Right lobe of liver (tissue), 6 donors: ENCODE results near the gene PTPDC1. TPM values are rescaled to one million over a fixed set of nuclear protein-coding genes. Genes with fewer than 3 reads are reported as not detected.

Experiments used
- ATAC-seq, 4 donors: fragments of 200-7000 bp; cut with Tn5 transposase; one replicate each; pipeline ENCODE4 v1.9.1; 2020; ENCODE audit warnings: mild to moderate bottlenecking in 4 of 4, moderate library complexity in 4 of 4
- DNase-seq, 3 donors: peaks; one replicate each; pipeline ENCODE4 v3.0.0-alpha.2; 2020
- H3K27ac ChIP-seq, 3 donors: fragments of 200-600 bp; one replicate each; pipeline ENCODE4 v1.8.0; 2022
- H3K27me3 ChIP-seq, 2 donors: fragments of 200-600 bp; one replicate each; pipeline ENCODE4 v1.8.0; 2022
- H3K36me3 ChIP-seq, 4 donors: fragments of 200-600 bp; sonication (generic) in 1 of 4; one replicate each; pipeline versions ENCODE4 v1.5.1 to v1.8.0; 2017 to 2022; ENCODE audit warnings: control low read depth in 1 of 4
- H3K4me1 ChIP-seq, 4 donors: fragments of 200-600 bp; sonication (generic) in 1 of 4; one replicate each; pipeline versions ENCODE4 v1.5.1 to v1.8.0; 2017 to 2022; ENCODE audit warnings: control low read depth in 1 of 4
- H3K4me3 ChIP-seq, 3 donors: fragments of 200-600 bp; one replicate each; pipeline ENCODE4 v1.8.0; 2022
- H3K9me3 ChIP-seq, 4 donors: fragments of 200-600 bp; sonication (generic) in 1 of 4; one replicate each; pipeline versions ENCODE4 v1.5.1 to v1.8.0; 2017 to 2022; ENCODE audit warnings: control low read depth in 1 of 4
- CTCF ChIP-seq, 4 donors: fragments of 200-600 bp in 3 of 4; fragments of 450-650 bp in 1 of 4; IDR thresholded peaks; one replicate each; pipeline versions ENCODE4 v1.5.1 to v1.8.0; 2016 to 2022; ENCODE audit warnings: antibody characterized with exemption in 4 of 4, mild to moderate bottlenecking in 2 of 4
- POLR2A ChIP-seq: fragments of 450-650 bp; IDR thresholded peaks from one replicate; pipeline ENCODE4 v1.6.1; 2017; ENCODE audit warnings: antibody characterized with exemption, mild to moderate bottlenecking
- WGBS: methylation state at CpG from one replicate; pipeline ENCODE4 v1.1.6; 2018; ENCODE audit warnings: low coverage, low lambda C conversion rate; ENCODE audit not compliant: insufficient coverage; ENCODE audit errors: missing lambda C conversion rate; 5-methylcytosine and 5-hydroxymethylcytosine counted together
- intact Hi-C, 2 donors: fragments of 100-400 bp; cut with DNase I; formaldehyde crosslinking; loops; one replicate each; pipeline versions ENCODE4 v1.11.2 to v1.14.1; 2022
- total RNA-seq, 6 experiments: library from RNA; depleted of rRNA in 2 of 6; stranded (reverse); fragments of >200 nt in 2 of 6; fragmentation: NEBNext Ultra II Directional in 3 of 6; extraction: Animal tissue kit (Norgen Biotek cat#: 25700) in 3 of 6; gene quantifications; one replicate each; pipeline versions ENCODE4 v1.1.0 to v1.2.4, GENCODE V29; 2016 to 2023
- donor health status: DM: no; HTN: yes; CAD: no.
- donor health status: DM: no; HTN: no; CAD: no.
- donor health status: DM: no; HTN: no; CAD: no.
- donor health status: DM: no; HTN: yes; CAD: no.
- donor health status: DM: no; HTN: yes; CAD: no.

Gene PTPDC1
- total RNA-seq, 6 experiments from 2014 or later = 0.86 to 3.3 (median 1.8) TPM

- no peak for TF ChIP-seq POLR2A
- TF ChIP-seq CTCF (IDR thresholded peaks at IDR 0.05) = no peak
- DNase-seq = no peak
- ATAC-seq = no peak
- Histone ChIP-seq H3K27me3 (no peaks in the 10 kb centered on the region), H3K36me3 (no peaks in the 10 kb centered on the region), H3K9me3 (no peaks in the 10 kb centered on the region), H3K27ac (no peak overlapping the region), H3K4me3 (no peak overlapping the region), H3K4me1 (no peaks in the 10 kb centered on the region)
- intact Hi-C loops = no loop called here
- 47% methylated on average over 2 of the region's 2 CpGs for WGBS
Observed at GRCh38 chr9:94144394-94144793, 60.1 kb downstream of the PTPDC1 start.

- intact Hi-C loops = no loop called here
- no peaks in the 10 kb centered on the region for H3K4me1 ChIP-seq
- WGBS = 54% methylated on average over 5 of the region's 5 CpGs
- H3K4me3 ChIP-seq = no peak overlapping the region
- DNase-seq (no peak), ATAC-seq (no peak)
- H3K36me3 ChIP-seq = no peaks in the 10 kb centered on the region
- TF ChIP-seq POLR2A (no peak), CTCF (IDR thresholded peaks at IDR 0.05) (no peak)
- no peaks in the 10 kb centered on the region for H3K9me3 ChIP-seq
- no peak overlapping the region for H3K27ac ChIP-seq
- no peaks in the 10 kb centered on the region for H3K27me3 ChIP-seq
Observed at GRCh38 chr9:94145640-94146039, 61.4 kb downstream of the PTPDC1 start.

GRCh38 chr9:94147776-94148175 is 63.5 kb downstream of the PTPDC1 start:
- H3K27me3 ChIP-seq = no peaks in the 10 kb centered on the region
- 70% methylated on average over 4 of the region's 13 CpGs for WGBS
- intact Hi-C loops = no loop called here
- no peak overlapping the region for H3K4me3 ChIP-seq
- no peak for TF ChIP-seq CTCF (IDR thresholded peaks at IDR 0.05)
- TF ChIP-seq POLR2A = no peak
- H3K4me1 ChIP-seq = no peaks in the 10 kb centered on the region
- no peaks in the 10 kb centered on the region for H3K9me3 ChIP-seq
- H3K27ac ChIP-seq = no peak overlapping the region
- ATAC-seq (no peak), DNase-seq (no peak)
- no peaks in the 10 kb centered on the region for H3K36me3 ChIP-seq

- no peak for DNase-seq
- Histone ChIP-seq H3K4me1 (no peaks in the 10 kb centered on the region), H3K27me3 (no peaks in the 10 kb centered on the region), H3K36me3 (no peaks in the 10 kb centered on the region), H3K27ac (no peak overlapping the region), H3K9me3 (no peaks in the 10 kb centered on the region), H3K4me3 (no peak overlapping the region)
- 80% methylated on average over 2 of the region's 5 CpGs for WGBS
- no peak for ATAC-seq
- TF ChIP-seq POLR2A = no peak
- no peak for TF ChIP-seq CTCF (IDR thresholded peaks at IDR 0.05)
- intact Hi-C loops = no loop called here
Observed at GRCh38 chr9:94148419-94148818, 64.2 kb downstream of the PTPDC1 start.

- DNase-seq = no peak
- Histone ChIP-seq H3K27ac (no peak overlapping the region), H3K36me3 (no peaks in the 10 kb centered on the region), H3K27me3 (no peaks in the 10 kb centered on the region), H3K9me3 (no peaks in the 10 kb centered on the region), H3K4me1 (no peaks in the 10 kb centered on the region), H3K4me3 (no peak overlapping the region)
- no peak for ATAC-seq
- intact Hi-C loops = no loop called here
- TF ChIP-seq CTCF (IDR thresholded peaks at IDR 0.05) = no peak
- no peak for TF ChIP-seq POLR2A
- WGBS = 76% methylated on average over 4 of the region's 6 CpGs
Observed at GRCh38 chr9:94149696-94150095, 65.4 kb downstream of the PTPDC1 start.
